HG03064 (cell line): Measurements from ENCODE around the gene HNRNPLL.

Experiments
- ATAC-seq: cut with Tn5 transposase; IDR thresholded peaks from one replicate; pipeline ENCODE4 v1.9.1; 2021; ENCODE audit warnings: low read depth; ENCODE audit not compliant: unreplicated experiment

HNRNPLL gene

GRCh38 chr2:38533757-38534545 lies 68.8 kb downstream of the HNRNPLL start:
- ATAC-seq: no peak

GRCh38 chr2:38533180-38533579 lies 69.5 kb downstream of the HNRNPLL start:
- ATAC-seq: peak; percentile 93

DNA sequence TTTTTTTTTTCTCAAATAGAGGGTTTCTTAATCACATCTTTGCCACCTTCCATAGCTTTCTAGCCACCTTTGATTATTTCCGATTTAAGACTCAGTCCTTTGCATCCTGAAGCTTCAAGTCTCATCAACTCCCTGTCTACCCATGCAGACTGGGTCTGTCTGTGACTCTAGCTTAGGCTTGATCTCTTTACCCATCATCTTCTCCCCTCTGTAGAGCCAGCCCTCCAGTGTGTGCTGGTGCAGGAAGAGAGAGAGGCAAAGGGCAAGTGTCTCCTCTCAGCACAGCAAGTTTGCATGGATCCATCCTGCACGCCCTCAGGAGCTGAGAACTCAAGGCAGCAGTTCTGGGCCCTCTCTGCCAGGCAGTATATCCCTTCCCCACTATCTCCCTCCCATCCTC lies 70.4 kb downstream of the HNRNPLL start:
- no peak for ATAC-seq

DNA sequence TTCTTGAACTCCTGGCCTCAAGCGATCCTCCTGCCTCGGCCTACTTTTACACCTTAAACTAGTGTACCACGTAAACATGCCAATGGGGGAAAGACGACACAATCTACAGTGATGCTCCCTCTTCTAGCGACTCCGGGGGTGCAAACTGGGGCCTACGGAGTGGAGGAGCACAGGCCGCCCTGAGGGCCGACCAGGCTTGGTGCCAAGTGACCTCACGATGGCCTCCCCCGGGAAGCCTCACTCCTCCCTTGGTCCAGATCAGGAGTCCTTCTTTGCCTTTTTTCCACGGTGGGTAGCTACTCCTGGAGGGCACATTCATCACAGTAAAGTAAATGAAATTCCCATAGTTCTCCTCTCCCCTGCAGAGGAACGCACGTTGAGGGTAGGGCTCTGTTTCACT lies 73.5 kb downstream of the HNRNPLL start:
- ATAC-seq: no peak

DNA sequence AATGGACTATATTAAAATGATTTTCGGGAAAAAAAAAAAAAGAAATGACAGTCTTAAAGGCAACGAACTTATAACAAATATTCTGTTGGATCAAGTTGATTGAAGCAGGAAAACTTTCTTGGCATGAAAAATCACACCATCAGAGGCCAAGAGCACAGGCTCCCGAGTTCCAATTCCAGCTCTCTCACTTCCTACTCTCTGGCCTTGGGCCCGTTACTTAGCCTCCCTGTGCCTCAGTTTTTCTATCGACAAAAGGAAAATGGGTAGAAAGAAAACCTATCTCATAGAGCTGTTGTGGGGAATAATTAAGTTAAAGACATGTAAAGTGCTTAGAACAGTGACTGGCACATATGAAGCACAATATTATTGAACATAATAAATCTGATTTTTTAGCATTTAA lies 74.2 kb downstream of the HNRNPLL start:
- ATAC-seq: no peak

DNA sequence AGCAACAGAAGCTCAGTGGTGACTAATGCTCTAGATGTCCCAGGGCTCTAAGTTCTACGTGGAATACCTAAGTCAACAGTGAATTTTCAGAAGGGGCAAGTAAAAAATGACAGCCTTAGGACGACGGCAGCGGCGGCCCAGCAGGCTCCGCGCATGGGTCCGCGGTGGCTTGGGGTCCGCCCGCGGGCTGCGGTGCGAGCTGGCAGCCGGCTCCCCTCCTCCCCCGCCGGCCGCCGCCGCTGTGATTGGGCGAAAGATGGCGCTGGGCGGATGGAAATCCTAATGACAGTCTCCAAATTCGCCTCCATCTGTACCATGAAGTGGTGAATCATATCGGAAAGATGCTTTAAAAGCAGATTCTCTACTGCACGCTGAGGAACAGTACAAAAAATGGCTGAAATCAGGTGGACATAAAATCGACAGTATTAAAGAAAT lies 74.7 kb downstream of the HNRNPLL start:
- no peak for ATAC-seq

- no peak for ATAC-seq
Observed at GRCh38 chr2:38527338-38528007, 75.3 kb downstream of the HNRNPLL start.

DNA sequence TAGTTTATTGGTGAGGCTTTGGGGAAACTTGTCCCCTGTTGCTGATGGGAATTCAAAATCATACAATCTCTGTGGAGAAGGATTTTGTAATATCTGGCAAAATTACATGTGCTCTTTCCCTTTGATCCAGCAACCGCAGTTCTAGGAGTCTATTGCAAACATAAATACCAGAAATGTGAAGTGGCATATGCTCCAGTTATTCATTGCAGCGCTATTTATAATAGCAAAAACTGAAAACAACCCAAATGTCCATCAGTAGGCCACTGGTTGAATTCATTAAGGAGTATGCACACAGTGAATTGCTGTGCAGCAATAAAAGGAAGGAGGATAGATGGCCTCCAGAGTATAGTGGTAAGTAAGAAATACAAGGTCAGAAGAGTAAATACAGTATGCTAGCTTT lies 76.5 kb downstream of the HNRNPLL start:
- ATAC-seq: no peak

- no peak for ATAC-seq
Observed at GRCh38 chr2:38524580-38524979, 78.1 kb downstream of the HNRNPLL start.

- no peak for ATAC-seq
Observed at GRCh38 chr2:38523728-38524437, 78.8 kb downstream of the HNRNPLL start.

DNA sequence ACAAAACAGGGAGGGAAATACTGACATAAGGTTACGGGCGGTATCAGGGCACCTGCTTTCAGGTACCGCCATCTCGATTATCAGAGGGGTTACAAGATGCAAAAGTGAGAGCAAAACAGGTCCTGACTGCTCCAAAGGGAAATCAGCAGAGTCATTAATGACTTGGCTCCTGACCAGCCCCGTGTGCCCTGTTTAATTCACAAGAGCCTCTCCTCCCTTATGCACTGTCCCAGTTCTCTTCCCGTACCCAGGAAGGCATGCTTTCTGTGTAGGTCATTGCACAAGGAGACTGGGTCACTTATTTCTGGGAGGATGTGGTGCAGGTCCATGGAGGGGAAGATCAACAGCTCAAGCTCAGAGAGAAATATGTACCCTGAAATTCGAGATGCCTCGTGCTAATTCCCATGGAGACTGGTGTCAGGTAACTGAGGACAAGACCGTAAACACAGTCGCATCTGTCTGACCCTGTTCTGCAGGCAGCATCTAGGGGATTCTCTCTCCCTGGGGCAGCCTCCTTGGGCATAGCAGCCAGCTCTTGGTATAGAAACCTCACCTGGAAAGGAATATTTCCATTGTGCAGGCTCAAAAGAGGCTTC lies 79.9 kb downstream of the HNRNPLL start:
- no peak for ATAC-seq

- no peak for ATAC-seq
Observed at GRCh38 chr2:38521835-38522234, 80.9 kb downstream of the HNRNPLL start.

DNA sequence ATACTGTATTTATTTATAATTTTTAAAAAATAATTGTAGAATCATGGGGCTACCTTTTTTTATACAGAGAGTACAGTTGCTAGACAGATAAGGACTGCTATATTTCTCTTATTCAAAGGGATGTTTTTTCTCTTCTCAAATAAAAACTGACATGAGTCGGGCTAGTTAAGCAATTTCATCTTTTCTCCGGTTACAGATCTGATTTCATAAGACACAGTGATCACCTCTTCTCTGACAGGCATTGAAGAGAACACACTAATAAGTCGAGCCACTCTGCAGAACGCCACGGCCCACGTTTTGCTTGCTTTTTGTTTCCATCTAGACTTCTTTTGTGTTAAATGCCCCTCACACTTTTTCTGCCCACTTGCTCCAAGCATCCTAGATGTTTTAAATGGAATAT lies 85.4 kb downstream of the HNRNPLL start:
- no peak for ATAC-seq

DNA sequence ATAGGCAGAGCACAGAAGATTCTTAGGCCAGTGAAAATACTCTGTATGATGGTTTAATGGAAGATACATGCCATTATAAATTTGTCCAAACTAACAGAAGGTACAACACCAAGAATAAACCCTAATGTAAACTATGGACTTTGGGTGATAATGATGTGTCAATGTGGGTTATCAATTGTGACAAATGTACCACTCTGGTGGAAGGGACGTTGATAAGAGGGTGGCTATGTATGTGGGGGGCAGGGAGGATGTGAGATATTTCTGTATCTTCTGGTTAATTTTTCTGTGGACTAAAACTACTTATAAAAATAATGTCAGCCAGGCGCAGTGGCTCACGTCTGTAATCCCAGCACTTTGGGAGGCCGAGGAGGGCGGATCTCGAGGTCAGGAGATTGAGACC lies 86.2 kb downstream of the HNRNPLL start:
- no peak for ATAC-seq

GRCh38 chr2:38516122-38516521 lies 86.6 kb downstream of the HNRNPLL start:
- no peak for ATAC-seq

DNA sequence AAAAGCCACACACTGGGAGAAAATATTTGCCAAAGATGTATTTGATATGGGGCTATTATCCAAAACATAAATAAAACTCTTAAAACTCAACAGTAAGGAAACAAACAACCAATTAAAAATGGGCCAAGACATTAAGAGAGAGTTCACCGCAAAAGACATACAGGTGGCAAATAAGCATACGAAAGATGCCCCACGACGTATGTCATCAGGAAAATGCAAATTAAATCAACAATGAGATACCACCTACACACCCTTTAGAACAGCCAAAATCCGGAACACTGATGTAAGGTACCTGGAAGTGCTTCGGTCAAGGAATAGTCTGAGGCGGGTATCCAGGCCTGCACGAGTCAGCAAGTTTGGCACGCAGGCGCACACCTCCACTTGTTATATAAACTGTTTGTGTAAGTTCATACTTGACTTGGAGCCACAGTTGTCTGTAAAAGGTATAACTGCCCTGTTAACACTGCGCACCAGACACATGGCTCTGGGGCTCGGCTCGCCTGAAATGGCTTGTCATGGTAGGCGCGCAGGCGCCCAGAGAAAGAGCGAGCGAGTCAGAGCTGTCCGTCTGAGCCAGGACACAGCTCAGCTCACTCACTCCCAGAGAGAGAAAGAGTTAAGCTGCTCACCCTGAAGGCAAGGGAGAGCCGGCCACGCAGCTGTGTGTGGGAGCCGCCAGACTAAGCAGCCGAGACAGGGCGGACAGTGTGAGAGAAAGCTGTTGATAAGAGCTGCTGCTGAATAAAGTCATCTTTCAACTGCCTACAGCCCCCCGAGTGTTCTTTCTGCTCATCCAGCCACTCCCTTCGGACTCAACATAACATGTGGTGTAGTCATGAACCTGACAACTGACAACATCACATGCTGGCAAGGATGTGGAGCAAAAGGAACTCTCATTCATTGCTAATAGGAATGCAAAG lies 87.3 kb downstream of the HNRNPLL start:
- no peak for ATAC-seq

DNA sequence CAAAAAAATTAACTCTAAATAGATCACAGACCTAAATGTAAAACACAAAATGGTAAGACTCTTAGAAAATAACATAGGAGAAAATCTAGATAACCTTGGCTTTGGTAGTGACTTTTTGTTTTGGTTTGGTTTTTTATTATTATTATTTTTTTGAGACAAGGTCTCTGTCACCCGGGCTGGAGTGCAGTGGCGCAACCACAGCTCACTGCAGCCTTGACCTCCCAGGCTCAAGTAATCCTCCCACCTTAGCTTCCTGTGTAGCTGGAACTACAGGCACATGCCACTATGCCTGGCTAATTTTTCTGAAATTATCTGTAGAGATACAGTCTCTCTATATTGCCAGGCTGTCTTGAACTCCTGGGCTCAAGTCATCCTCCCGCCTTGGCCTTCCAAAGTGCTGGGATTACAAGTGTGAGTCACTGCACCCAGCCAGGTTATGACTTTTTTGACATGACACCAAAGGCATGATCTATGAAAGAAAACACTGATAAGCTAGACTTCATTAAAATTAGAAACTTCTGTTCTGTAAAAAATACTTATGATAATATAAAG lies 88.0 kb downstream of the HNRNPLL start:
- ATAC-seq: no peak

DNA sequence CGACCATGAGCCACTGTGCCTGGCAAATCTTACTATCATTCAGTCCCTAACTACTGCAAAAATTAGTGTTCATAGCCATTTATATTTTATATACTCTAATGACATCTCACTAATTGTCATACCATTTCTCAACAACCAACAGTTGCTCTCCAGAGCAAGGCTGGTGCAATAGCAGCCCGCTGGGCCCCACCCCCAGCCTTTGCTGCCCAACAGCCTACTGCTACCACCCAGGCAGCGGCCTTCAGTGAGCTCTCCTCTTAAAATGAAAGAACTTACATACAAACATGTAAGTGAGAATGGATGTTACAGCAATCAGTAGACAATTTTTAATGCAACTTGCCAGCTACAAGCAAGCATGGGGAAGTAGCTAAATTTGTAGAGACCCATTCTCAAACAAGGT lies 90.5 kb downstream of the HNRNPLL start:
- no peak for ATAC-seq
